ENCODE data around the gene PLA2G2F. TPM values are rescaled to one million over a fixed set of nuclear protein-coding genes. Genes with fewer than 3 reads are reported as not detected.

Gene PLA2G2F
- total RNA-seq, 1 donor from 2014 or later = not detected

- no peak for DNase-seq (ENCODE audit: extremely low spot score, unreplicated experiment)
- Mint-ChIP-seq H3K9me3 (no peaks in the 10 kb centered on the region), H3K4me3 (peak overlapping the region; percentile 51), H3K4me1 (ENCODE audit: unreplicated experiment) (peaks cover 26% of the 10 kb centered on the region), H3K36me3 (no peaks in the 10 kb centered on the region), H3K27me3 (peaks cover 18% of the 10 kb centered on the region), H3K27ac (no peak overlapping the region)
- no peak for TF ChIP-seq CTCF (conservative IDR thresholded peaks at IDR 0.05)
Measured at GRCh38 chr1:20187103-20187812, 48.1 kb downstream of the PLA2G2F start.

GRCh38 chr1:20187813-20188454 is 48.8 kb downstream of the PLA2G2F start:
- H3K27me3 Mint-ChIP-seq = peaks cover 18% of the 10 kb centered on the region
- H3K4me3 Mint-ChIP-seq = peak overlapping the region; percentile 1

GRCh38 chr1:20188455-20188817 is 49.3 kb downstream of the PLA2G2F start:
- Mint-ChIP-seq H3K36me3 (no peaks in the 10 kb centered on the region), H3K27ac (no peak overlapping the region), H3K4me3 (no peak overlapping the region), H3K4me1 (ENCODE audit: unreplicated experiment) (peaks cover 26% of the 10 kb centered on the region), H3K9me3 (no peaks in the 10 kb centered on the region), H3K27me3 (peaks cover 18% of the 10 kb centered on the region)
- no peak for DNase-seq (ENCODE audit: extremely low spot score, unreplicated experiment)
- no peak for TF ChIP-seq CTCF (conservative IDR thresholded peaks at IDR 0.05)

More at GRCh38 chr1:20187813-20188454, 48.8 kb downstream of the PLA2G2F start:
- no peak for DNase-seq (ENCODE audit: extremely low spot score, unreplicated experiment)
- H3K9me3 Mint-ChIP-seq = no peaks in the 10 kb centered on the region
- no peak for TF ChIP-seq CTCF (conservative IDR thresholded peaks at IDR 0.05)
- no peaks in the 10 kb centered on the region for H3K36me3 Mint-ChIP-seq
- H3K27ac Mint-ChIP-seq = no peak overlapping the region
- H3K4me1 Mint-ChIP-seq (ENCODE audit: unreplicated experiment) = peaks cover 26% of the 10 kb centered on the region

- H3K27ac Mint-ChIP-seq = no peak overlapping the region
- no peaks in the 10 kb centered on the region for H3K9me3 Mint-ChIP-seq
- H3K27me3 Mint-ChIP-seq = peaks cover 14% of the 10 kb centered on the region
- no peak overlapping the region for H3K4me3 Mint-ChIP-seq
- H3K4me1 Mint-ChIP-seq (ENCODE audit: unreplicated experiment) = peaks cover 22% of the 10 kb centered on the region
- H3K36me3 Mint-ChIP-seq = no peaks in the 10 kb centered on the region
- no peak for TF ChIP-seq CTCF (conservative IDR thresholded peaks at IDR 0.05)
- DNase-seq (ENCODE audit: extremely low spot score, unreplicated experiment) = no peak
Measured at GRCh38 chr1:20189664-20190063, 50.5 kb downstream of the PLA2G2F start.

GRCh38 chr1:20190256-20191160 is 51.4 kb downstream of the PLA2G2F start:
- H3K4me1 Mint-ChIP-seq (ENCODE audit: unreplicated experiment) = peaks cover 22% of the 10 kb centered on the region
- peaks cover 15% of the 10 kb centered on the region for H3K27me3 Mint-ChIP-seq
- no peaks in the 10 kb centered on the region for H3K36me3 Mint-ChIP-seq
- H3K27ac Mint-ChIP-seq = no peak overlapping the region
- no peak for DNase-seq (ENCODE audit: extremely low spot score, unreplicated experiment)
- no peaks in the 10 kb centered on the region for H3K9me3 Mint-ChIP-seq
- no peak for TF ChIP-seq CTCF (conservative IDR thresholded peaks at IDR 0.05)
- H3K4me3 Mint-ChIP-seq = no peak overlapping the region
